Tibial artery (tissue), 4 donors: Measurements from ENCODE around the gene DPF3.

Experiments used
- DNase-seq, 2 donors: peaks; one replicate each; pipeline ENCODE4 v3.0.0-alpha.2; 2019
- H3K27ac ChIP-seq, 2 donors: fragments of 200-600 bp; sonication (generic) in 1 of 2; 1 replicate in 1 of 2; 2 replicates in 1 of 2; pipeline ENCODE4 v1.5.1; 2018 to 2019; ENCODE audit warnings: mild to moderate bottlenecking in 1 of 2
- H3K27me3 ChIP-seq, 2 donors: fragments of 200-600 bp; sonication (generic) in 1 of 2; one replicate each; pipeline versions ENCODE4 v1.5.1 to v1.6.0; 2016 to 2019
- H3K36me3 ChIP-seq, 3 donors: fragments of 200-600 bp; sonication (generic) in 2 of 3; one replicate each; pipeline ENCODE4 v1.5.1; 2016 to 2019; ENCODE audit warnings: mild to moderate bottlenecking in 2 of 3
- H3K4me1 ChIP-seq, 4 donors: fragments of 200-600 bp; sonication (generic) in 2 of 4; 1 replicate in 3 of 4; 2 replicates in 1 of 4; pipeline ENCODE4 v1.5.1; 2016 to 2019
- H3K4me3 ChIP-seq, 2 donors: fragments of 200-600 bp; sonication (generic) in 1 of 2; 1 replicate in 1 of 2; 2 replicates in 1 of 2; pipeline ENCODE4 v1.5.1; 2018 to 2019; ENCODE audit warnings: mild to moderate bottlenecking in 2 of 2
- H3K9me3 ChIP-seq, 3 donors: fragments of 200-600 bp; sonication (generic) in 1 of 3; one replicate each; pipeline ENCODE4 v1.5.1; 2016 to 2019
- intact Hi-C: fragments of 100-400 bp; cut with DNase I; formaldehyde crosslinking; loops from one replicate; pipeline ENCODE4 v1.15.0; 2023; ENCODE audit warnings: low total_unique reads
- TF ChIP-seq, protein P1 (sequence below), 2 experiments: fragments of 200-600 bp in 1 of 2; fragments of 450-650 bp in 1 of 2; IDR thresholded peaks; one replicate each; pipeline ENCODE4 v1.5.1; 2017 to 2019; ENCODE audit warnings: antibody characterized with exemption in 2 of 2, mild to moderate bottlenecking in 1 of 2, moderate library complexity in 1 of 2

Gene DPF3

GRCh38 chr14:72685456-72685855 lies 208.4 kb downstream of the DPF3 start:
- intact Hi-C loops, result no loop called here
- no peak overlapping the region for H3K4me3 ChIP-seq
- peaks cover 0 to 8% (median 0%) of the 10 kb centered on the region in 3 donors for H3K36me3 ChIP-seq
- TF ChIP-seq, protein P1, sequence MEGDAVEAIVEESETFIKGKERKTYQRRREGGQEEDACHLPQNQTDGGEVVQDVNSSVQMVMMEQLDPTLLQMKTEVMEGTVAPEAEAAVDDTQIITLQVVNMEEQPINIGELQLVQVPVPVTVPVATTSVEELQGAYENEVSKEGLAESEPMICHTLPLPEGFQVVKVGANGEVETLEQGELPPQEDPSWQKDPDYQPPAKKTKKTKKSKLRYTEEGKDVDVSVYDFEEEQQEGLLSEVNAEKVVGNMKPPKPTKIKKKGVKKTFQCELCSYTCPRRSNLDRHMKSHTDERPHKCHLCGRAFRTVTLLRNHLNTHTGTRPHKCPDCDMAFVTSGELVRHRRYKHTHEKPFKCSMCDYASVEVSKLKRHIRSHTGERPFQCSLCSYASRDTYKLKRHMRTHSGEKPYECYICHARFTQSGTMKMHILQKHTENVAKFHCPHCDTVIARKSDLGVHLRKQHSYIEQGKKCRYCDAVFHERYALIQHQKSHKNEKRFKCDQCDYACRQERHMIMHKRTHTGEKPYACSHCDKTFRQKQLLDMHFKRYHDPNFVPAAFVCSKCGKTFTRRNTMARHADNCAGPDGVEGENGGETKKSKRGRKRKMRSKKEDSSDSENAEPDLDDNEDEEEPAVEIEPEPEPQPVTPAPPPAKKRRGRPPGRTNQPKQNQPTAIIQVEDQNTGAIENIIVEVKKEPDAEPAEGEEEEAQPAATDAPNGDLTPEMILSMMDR (IDR thresholded peaks at IDR 0.05), result no peak
- H3K4me1 ChIP-seq, result no peaks in the 10 kb centered on the region
- no peaks in the 10 kb centered on the region for H3K9me3 ChIP-seq
- no peak overlapping the region for H3K27ac ChIP-seq
- no peak for DNase-seq
- no peaks in the 10 kb centered on the region for H3K27me3 ChIP-seq

DNA sequence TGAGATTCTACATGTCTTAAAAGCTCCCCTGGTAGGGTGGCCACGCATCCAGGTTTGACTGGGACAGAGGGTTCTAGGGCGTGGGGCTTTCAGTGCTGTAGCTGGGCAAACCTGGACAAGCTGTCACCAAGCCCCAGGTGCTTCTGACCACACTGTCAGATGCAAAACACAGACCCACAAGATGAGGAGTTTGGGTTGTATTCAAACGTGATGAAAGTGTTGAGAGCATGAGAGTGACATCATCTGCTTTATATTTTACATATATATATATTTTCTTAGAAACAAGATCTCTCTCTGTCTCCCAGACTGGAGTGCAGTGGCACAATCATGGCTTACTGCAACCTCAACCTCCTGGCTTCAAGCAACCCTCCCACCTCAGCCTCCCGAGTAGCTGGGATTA lies 210.1 kb downstream of the DPF3 start:
- no peaks in the 10 kb centered on the region for H3K9me3 ChIP-seq
- peaks cover 0 to under 1% (median 0%) of the 10 kb centered on the region in 3 donors for H3K36me3 ChIP-seq
- intact Hi-C loops, result no loop called here
- TF ChIP-seq, protein P1 (IDR thresholded peaks at IDR 0.05), result no peak
- no peaks in the 10 kb centered on the region for H3K4me1 ChIP-seq
- no peak for DNase-seq
- H3K27ac ChIP-seq, result no peak overlapping the region
- H3K27me3 ChIP-seq, result no peaks in the 10 kb centered on the region
- H3K4me3 ChIP-seq, result no peak overlapping the region

DNA sequence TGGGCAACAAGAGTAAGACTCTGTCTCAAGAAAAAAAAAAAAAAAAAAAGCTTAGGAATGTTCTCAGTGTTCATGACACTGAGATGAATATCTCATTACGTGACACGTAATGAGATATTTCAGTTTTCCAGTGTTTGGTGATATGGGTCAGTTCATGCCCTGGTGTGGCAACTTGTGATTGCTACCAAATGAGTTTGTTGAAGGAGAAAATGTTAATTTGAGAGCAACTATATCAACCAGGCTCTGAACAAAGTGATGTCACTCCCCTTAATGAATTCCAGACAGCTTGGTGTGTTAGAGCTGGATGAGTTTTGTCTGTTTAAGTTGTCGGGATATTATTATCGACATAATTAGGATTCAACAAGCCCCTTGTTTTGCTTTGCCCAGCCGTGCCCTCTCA lies 211.7 kb downstream of the DPF3 start:
- no peak for DNase-seq
- intact Hi-C loops, result no loop called here
- TF ChIP-seq, protein P1 (IDR thresholded peaks at IDR 0.05), result no peak
- H3K36me3 ChIP-seq, result no peaks in the 10 kb centered on the region
- H3K4me1 ChIP-seq, result no peaks in the 10 kb centered on the region
- H3K27me3 ChIP-seq, result no peaks in the 10 kb centered on the region
- no peak overlapping the region for H3K4me3 ChIP-seq
- H3K9me3 ChIP-seq, result no peaks in the 10 kb centered on the region
- H3K27ac ChIP-seq, result no peak overlapping the region

DNA sequence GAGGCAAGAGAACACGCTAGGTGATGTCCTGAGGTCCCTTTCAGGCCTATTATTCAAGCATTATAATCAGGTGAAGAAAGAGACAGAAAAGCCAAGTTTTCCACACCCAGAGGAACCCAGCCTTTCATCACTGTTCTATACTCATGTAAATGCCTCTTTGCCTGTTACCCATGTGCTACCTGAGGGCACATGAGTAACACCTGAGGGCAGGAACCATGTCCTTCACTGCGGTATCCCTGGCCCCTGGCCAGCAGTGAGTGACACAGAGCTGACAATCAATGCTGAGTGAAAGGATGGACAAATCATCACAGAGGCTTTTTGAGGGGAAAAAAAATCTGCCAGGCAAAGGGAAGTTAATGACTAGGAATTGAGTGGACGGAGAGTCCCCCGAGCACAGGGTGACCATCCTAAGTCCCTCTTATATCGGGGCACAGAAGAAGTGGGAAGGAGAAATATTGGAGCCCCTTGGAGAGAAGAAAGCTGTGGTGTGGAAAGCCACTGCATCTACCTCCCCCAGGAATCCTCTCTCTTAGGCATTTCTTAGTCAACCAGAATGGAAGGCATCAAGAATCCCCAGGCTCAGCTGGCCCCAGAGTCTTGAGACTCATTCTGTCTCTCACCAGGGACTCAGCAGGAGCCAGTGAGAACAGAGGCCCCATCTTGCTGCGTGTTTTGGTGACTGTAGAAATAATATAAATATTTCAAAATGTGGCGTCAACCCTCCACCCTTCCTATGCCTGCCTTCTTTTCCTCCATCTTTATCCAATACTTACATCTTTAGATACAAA lies 212.9 kb downstream of the DPF3 start:
- no peak overlapping the region for H3K4me3 ChIP-seq
- intact Hi-C loops, result no loop called here
- TF ChIP-seq, protein P1 (IDR thresholded peaks at IDR 0.05), result no peak
- no peaks in the 10 kb centered on the region for H3K4me1 ChIP-seq
- no peak for DNase-seq
- no peaks in the 10 kb centered on the region for H3K27me3 ChIP-seq
- no peaks in the 10 kb centered on the region for H3K9me3 ChIP-seq
- no peaks in the 10 kb centered on the region for H3K36me3 ChIP-seq
- H3K27ac ChIP-seq, result no peak overlapping the region

DNA sequence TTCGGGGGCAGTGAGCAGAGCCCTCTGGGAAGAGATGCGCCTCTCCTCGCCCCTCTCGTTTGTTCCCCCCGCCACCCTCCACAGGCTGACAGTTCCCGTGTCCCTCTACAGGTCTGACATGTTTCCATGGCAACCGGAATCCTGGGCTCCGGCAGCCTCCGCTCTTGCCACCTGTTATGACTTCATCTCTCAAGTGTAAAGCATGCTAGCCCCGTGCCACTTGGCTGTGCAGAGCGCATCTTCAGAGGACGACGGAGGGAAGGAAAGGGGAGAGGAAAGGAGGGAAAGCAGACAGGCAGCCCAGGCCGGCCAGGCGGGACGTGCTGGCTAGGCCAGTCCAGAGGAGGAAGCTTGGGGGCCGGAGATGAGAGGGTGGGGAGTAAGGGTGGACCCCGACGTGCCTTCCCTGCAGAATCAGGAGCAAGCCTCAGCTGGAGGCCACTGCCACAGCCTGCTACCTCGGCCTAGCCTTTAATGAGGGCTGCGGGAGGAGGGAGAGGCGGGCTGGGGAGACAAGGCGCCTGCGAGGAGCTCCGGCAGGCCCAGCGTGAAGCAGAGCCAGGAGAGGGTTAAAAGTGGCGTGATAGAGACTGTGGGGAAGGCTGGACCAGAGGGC lies 214.3 kb downstream of the DPF3 start:
- no peaks in the 10 kb centered on the region for H3K9me3 ChIP-seq
- no peaks in the 10 kb centered on the region for H3K36me3 ChIP-seq
- H3K27me3 ChIP-seq, result no peaks in the 10 kb centered on the region
- no peak overlapping the region for H3K27ac ChIP-seq
- intact Hi-C loops, result no loop called here
- TF ChIP-seq, protein P1 (IDR thresholded peaks at IDR 0.05), result no peak
- no peak for DNase-seq
- no peaks in the 10 kb centered on the region for H3K4me1 ChIP-seq
- H3K4me3 ChIP-seq, result no peak overlapping the region
